ENCODE measurements around the gene SVIL.

The SVIL gene

GRCh38 chr10:29426420-29426819 is 208.4 kb downstream of the SVIL start:
- H3K4me2 ChIP-seq = no peak overlapping the region
- no peak overlapping the region for H2AFZ ChIP-seq (ENCODE audit: low read depth)
- H4K20me1 ChIP-seq (ENCODE audit: insufficient read depth) = no peaks in the 10 kb centered on the region
- no peaks in the 10 kb centered on the region for H3K79me2 ChIP-seq (ENCODE audit: insufficient read depth, low read depth)
- H3K27me3 ChIP-seq (ENCODE audit: insufficient read depth, low read depth) = no peaks in the 10 kb centered on the region
- no peaks in the 10 kb centered on the region for H3K4me1 ChIP-seq (ENCODE audit: low read depth, poor library complexity, severe bottlenecking)
- no peak overlapping the region for H3K4me3 ChIP-seq (IDR thresholded peaks at IDR 0.05; ENCODE audit: insufficient read depth, low read depth, low read length)
- no peak for TF ChIP-seq CTCF (conservative IDR thresholded peaks at IDR 0.05; ENCODE audit: low read depth, low read length)
- H3K27ac ChIP-seq = no peak overlapping the region
- H3K36me3 ChIP-seq (ENCODE audit: insufficient read depth) = no peaks in the 10 kb centered on the region
- no peak overlapping the region for H3K9ac ChIP-seq

- Histone ChIP-seq H3K79me2 (ENCODE audit: insufficient read depth, low read depth) (no peaks in the 10 kb centered on the region), H3K4me3 (IDR thresholded peaks at IDR 0.05; ENCODE audit: insufficient read depth, low read depth, low read length) (no peak overlapping the region), H3K36me3 (ENCODE audit: insufficient read depth) (no peaks in the 10 kb centered on the region), H3K4me2 (no peak overlapping the region), H4K20me1 (ENCODE audit: insufficient read depth) (no peaks in the 10 kb centered on the region), H3K9ac (no peak overlapping the region), H3K27me3 (ENCODE audit: insufficient read depth, low read depth) (no peaks in the 10 kb centered on the region), H3K27ac (no peak overlapping the region), H3K4me1 (ENCODE audit: low read depth, poor library complexity, severe bottlenecking) (no peaks in the 10 kb centered on the region), H2AFZ (ENCODE audit: low read depth) (no peak overlapping the region)
- TF ChIP-seq CTCF (conservative IDR thresholded peaks at IDR 0.05; ENCODE audit: low read depth, low read length) = no peak
Measured at GRCh38 chr10:29424017-29424416, 210.8 kb downstream of the SVIL start.

- H3K4me2 ChIP-seq = no peak overlapping the region
- H3K9ac ChIP-seq = no peak overlapping the region
- no peaks in the 10 kb centered on the region for H4K20me1 ChIP-seq (ENCODE audit: insufficient read depth)
- TF ChIP-seq CTCF (conservative IDR thresholded peaks at IDR 0.05; ENCODE audit: low read depth, low read length) = no peak
- H3K27me3 ChIP-seq (ENCODE audit: insufficient read depth, low read depth) = no peaks in the 10 kb centered on the region
- H3K4me3 ChIP-seq (IDR thresholded peaks at IDR 0.05; ENCODE audit: insufficient read depth, low read depth, low read length) = no peak overlapping the region
- no peaks in the 10 kb centered on the region for H3K4me1 ChIP-seq (ENCODE audit: low read depth, poor library complexity, severe bottlenecking)
- no peak overlapping the region for H3K27ac ChIP-seq
- H3K36me3 ChIP-seq (ENCODE audit: insufficient read depth) = no peaks in the 10 kb centered on the region
- no peak overlapping the region for H2AFZ ChIP-seq (ENCODE audit: low read depth)
- H3K79me2 ChIP-seq (ENCODE audit: insufficient read depth, low read depth) = no peaks in the 10 kb centered on the region
Measured at GRCh38 chr10:29420744-29421143, 214.0 kb downstream of the SVIL start.

GRCh38 chr10:29417324-29417723 is 217.4 kb downstream of the SVIL start:
- no peak overlapping the region for H3K27ac ChIP-seq

More at GRCh38 chr10:29417324-29417723, 217.4 kb downstream of the SVIL start:
- Histone ChIP-seq H3K9ac (no peak overlapping the region), H3K4me2 (no peak overlapping the region), H4K20me1 (ENCODE audit: insufficient read depth) (no peaks in the 10 kb centered on the region), H3K4me1 (ENCODE audit: low read depth, poor library complexity, severe bottlenecking) (peaks cover 7% of the 10 kb centered on the region), H3K4me3 (IDR thresholded peaks at IDR 0.05; ENCODE audit: insufficient read depth, low read depth, low read length) (no peak overlapping the region), H2AFZ (ENCODE audit: low read depth) (no peak overlapping the region), H3K36me3 (ENCODE audit: insufficient read depth) (no peaks in the 10 kb centered on the region), H3K27me3 (ENCODE audit: insufficient read depth, low read depth) (no peaks in the 10 kb centered on the region), H3K79me2 (ENCODE audit: insufficient read depth, low read depth) (no peaks in the 10 kb centered on the region; the same call in 1 of the 2 replicates)
- TF ChIP-seq CTCF (conservative IDR thresholded peaks at IDR 0.05; ENCODE audit: low read depth, low read length) = no peak
